ENCODE results near the gene SLC9A7.
A peak's percentile ranks its signal among the peaks of the same experiment; 100 is the strongest.

SLC9A7 gene

GRCh38 chrX:46580613-46581012 lies 178.3 kb downstream of the SLC9A7 start:
- peak; percentile 32 for DNase-seq (ENCODE audit: low read depth)
- H3K4me3 ChIP-seq (ENCODE audit: low read depth, low read length): no peak overlapping the region
- no peak for TF ChIP-seq CTCF (IDR thresholded peaks at IDR 0.05; ENCODE audit: insufficient read depth, low read depth, low read length, missing control alignments)

DNA sequence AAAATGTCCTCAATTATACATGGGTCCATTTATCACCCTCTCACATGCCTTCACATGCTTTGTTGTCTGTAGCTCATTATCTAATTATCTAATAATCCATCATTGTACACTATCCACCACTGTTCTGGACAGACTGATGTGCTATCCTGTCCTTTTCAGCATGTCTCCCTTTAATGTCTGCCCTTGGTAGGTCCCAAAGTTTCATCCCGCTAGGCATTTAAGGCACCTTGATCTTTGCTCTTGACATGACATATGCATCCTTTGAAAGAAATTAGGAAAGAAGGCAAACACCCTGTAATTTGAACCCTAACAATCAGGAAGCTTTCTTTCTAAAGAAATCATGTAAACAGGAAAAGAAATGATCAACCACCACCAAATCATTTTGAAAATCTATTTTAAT lies 179.7 kb downstream of the SLC9A7 start:
- no peak overlapping the region for H3K4me3 ChIP-seq (ENCODE audit: low read depth, low read length)
- TF ChIP-seq CTCF (IDR thresholded peaks at IDR 0.05; ENCODE audit: insufficient read depth, low read depth, low read length, missing control alignments): no peak
- no peak for DNase-seq (ENCODE audit: low read depth)

- TF ChIP-seq CTCF (IDR thresholded peaks at IDR 0.05; ENCODE audit: insufficient read depth, low read depth, low read length, missing control alignments): no peak
- no peak for DNase-seq (ENCODE audit: low read depth)
- H3K4me3 ChIP-seq (ENCODE audit: low read depth, low read length): peak overlapping the region; percentile 56
Observed at GRCh38 chrX:46577221-46578005, 181.5 kb downstream of the SLC9A7 start.

DNA sequence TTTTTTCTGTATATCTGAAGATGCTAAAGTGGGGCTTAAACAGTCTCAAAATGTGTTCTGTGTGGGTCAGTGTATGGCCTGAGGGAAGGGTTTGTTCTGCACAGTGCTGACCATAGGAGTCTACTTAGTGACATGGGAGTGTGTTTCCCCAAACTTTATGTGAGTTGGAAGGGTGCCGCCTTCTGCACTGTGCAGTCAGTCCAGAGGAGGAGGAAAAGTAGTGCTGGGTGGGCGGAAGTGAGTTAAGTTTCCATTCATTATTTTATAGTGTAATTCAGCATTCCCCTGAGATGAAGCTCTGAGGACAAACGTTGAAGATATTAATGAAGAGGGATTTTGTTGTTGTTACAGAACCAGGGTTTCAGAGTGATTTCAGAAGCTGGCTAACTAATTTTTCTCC lies 182.5 kb downstream of the SLC9A7 start:
- no peak for TF ChIP-seq CTCF (IDR thresholded peaks at IDR 0.05; ENCODE audit: insufficient read depth, low read depth, low read length, missing control alignments)
- no peak for DNase-seq (ENCODE audit: low read depth)
- peak overlapping the region; percentile 56 for H3K4me3 ChIP-seq (ENCODE audit: low read depth, low read length)

GRCh38 chrX:46575991-46576392 lies 182.9 kb downstream of the SLC9A7 start:
- DNase-seq (ENCODE audit: low read depth): no peak
- peak overlapping the region; percentile 56 for H3K4me3 ChIP-seq (ENCODE audit: low read depth, low read length)
- TF ChIP-seq CTCF (IDR thresholded peaks at IDR 0.05; ENCODE audit: insufficient read depth, low read depth, low read length, missing control alignments): no peak

DNA sequence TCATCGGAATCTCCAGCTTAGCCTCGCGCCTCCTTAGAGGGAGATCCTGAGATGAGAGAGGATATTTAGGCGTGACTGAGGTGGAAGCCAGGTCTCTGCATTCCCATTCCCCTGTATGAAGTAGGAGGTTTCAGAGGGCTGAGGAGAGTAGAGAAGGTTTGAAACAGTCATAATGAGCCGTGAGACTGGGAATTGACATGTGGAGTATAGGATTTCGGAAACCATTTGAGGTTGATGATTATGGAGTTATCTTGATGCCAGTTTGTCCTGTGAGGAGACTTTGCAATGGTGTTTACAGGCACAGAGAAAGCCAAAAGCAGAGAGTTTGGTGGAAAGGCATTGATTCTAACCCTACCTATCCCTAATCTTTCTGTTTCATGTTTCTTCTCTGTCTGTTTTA lies 183.3 kb downstream of the SLC9A7 start:
- DNase-seq (ENCODE audit: low read depth): no peak
- H3K4me3 ChIP-seq (ENCODE audit: low read depth, low read length): peak overlapping the region; percentile 56
- no peak for TF ChIP-seq CTCF (IDR thresholded peaks at IDR 0.05; ENCODE audit: insufficient read depth, low read depth, low read length, missing control alignments)
